NK-92 treated with Interleukin-12 subunit alpha and Interleukin-12 subunit beta, amount 100 ng/mL, for 24 hours (cell line): Measurements from ENCODE around the gene NOX5.
"Not testable (repeated sequence)": the region's sequence is repeated elsewhere in the genome, so short reads cannot be mapped to it uniquely, and the experiment has no call there.

ENCODE experiments used
- DNase-seq: peaks from one replicate; lab custom pipeline; 2025; lab: John Stamatoyannopoulos, UW

Gene NOX5

GRCh38 chr15:69014454-69014853 is at the start of gene NOX5:
Gene NOX5, plus strand, starts transcription at chr15:69014695. Its CDS starts 41 bp downstream, at chr15:69014736.
- no peak for DNase-seq

GRCh38 chr15:68966996-68967395 is 47.5 kb upstream of the NOX5 start:
- DNase-seq, result no peak

GRCh38 chr15:68967948-68968347 is 46.5 kb upstream of the NOX5 start:
- DNase-seq, result no peak

GRCh38 chr15:68969298-68969697 is 45.2 kb upstream of the NOX5 start:
- no peak for DNase-seq

GRCh38 chr15:68972201-68973065 is 42.1 kb upstream of the NOX5 start:
- no peak for DNase-seq

GRCh38 chr15:68975651-68976160 is 38.8 kb upstream of the NOX5 start:
- not testable (repeated sequence) for DNase-seq

- not testable (repeated sequence) for DNase-seq
Observed at GRCh38 chr15:68977426-68977825, 37.1 kb upstream of the NOX5 start.

- no peak for DNase-seq
Observed at GRCh38 chr15:68979006-68979405, 35.5 kb upstream of the NOX5 start.

GRCh38 chr15:68979816-68980215 is 34.7 kb upstream of the NOX5 start:
- DNase-seq, result no peak

GRCh38 chr15:68980786-68981185 is 33.7 kb upstream of the NOX5 start:
- DNase-seq, result no peak

- DNase-seq, result no peak
Observed at GRCh38 chr15:68981941-68982340, 32.6 kb upstream of the NOX5 start.

- no peak for DNase-seq
Observed at GRCh38 chr15:68982976-68983563, 31.4 kb upstream of the NOX5 start.

- DNase-seq, result no peak
Observed at GRCh38 chr15:68983961-68984481, 30.5 kb upstream of the NOX5 start.

GRCh38 chr15:68984586-68984985 is 29.9 kb upstream of the NOX5 start:
- no peak for DNase-seq

GRCh38 chr15:68985361-68985891 is 29.1 kb upstream of the NOX5 start:
- no peak for DNase-seq

- no peak for DNase-seq
Observed at GRCh38 chr15:68986322-68986721, 28.2 kb upstream of the NOX5 start.

- DNase-seq, result no peak
Observed at GRCh38 chr15:68987120-68987519, 27.4 kb upstream of the NOX5 start.

- no peak for DNase-seq
Observed at GRCh38 chr15:68987676-68988075, 26.8 kb upstream of the NOX5 start.

GRCh38 chr15:68989541-68990230 is 24.8 kb upstream of the NOX5 start:
- DNase-seq, result no peak

GRCh38 chr15:68990231-68990991 is 24.1 kb upstream of the NOX5 start:
- DNase-seq, result no peak

GRCh38 chr15:68990992-68991500 is 23.4 kb upstream of the NOX5 start:
- no peak for DNase-seq
